Endothelial cell of umbilical vein (primary cell): ENCODE results near the gene SHLD3. TPM values are rescaled to one million over a fixed set of nuclear protein-coding genes. Genes with fewer than 3 reads are reported as not detected.

ENCODE experiments used
- BruUV-seq: library from RNA; stranded (reverse); fragments of 400-500 nt; replicated peaks from 2 replicates; lab custom pipeline; 2021; lab: Mats Ljungman, UMichigan
- CTCF ChIA-PET: fragments of 300-600, 350-600 bp; sonication (Branson Sonifier 250); formaldehyde crosslinking; loops from one replicate; lab custom pipeline; 2021; ENCODE audit warnings: antibody characterized with exemption, inconsistent platforms; lab: Charles Lee
- POLR2A ChIA-PET: fragments of 300-600, 350-600 bp; sonication (Branson Sonifier 250); formaldehyde crosslinking; loops from one replicate; lab custom pipeline; 2021; ENCODE audit warnings: antibody characterized with exemption, inconsistent platforms; lab: Charles Lee
- DNase-seq: peaks from one replicate; pipeline ENCODE4 v3.0.0-alpha.2; 2011; ENCODE audit warnings: low read depth, low spot score
- FAIRE-seq: peaks from 2 replicates; lab custom pipeline; 2011; peaks lifted over from hg19 to GRCh38; lab: Jason Lieb, UNC
- H2AFZ ChIP-seq: 2 replicates; pipeline ENCODE4 v1.6.0; 2012; ENCODE audit warnings: low read depth, low read length, control low read depth, inconsistent platforms
- H3K27ac ChIP-seq: 2 replicates; pipeline ENCODE4 v1.5.1; 2011; ENCODE audit warnings: low read depth, mild to moderate bottlenecking, control low read depth, low read length, moderate library complexity; ENCODE audit not compliant: insufficient read depth
- H3K27me3 ChIP-seq, 2 experiments: 2 replicates each; pipeline versions ENCODE4 v1.6.0 to v1.6.1; 2011; ENCODE audit warnings: low read length in 2 of 2, mixed read lengths in 1 of 2; ENCODE audit not compliant: control insufficient read depth in 2 of 2, insufficient read depth in 2 of 2
- H3K36me3 ChIP-seq, 2 experiments: 2 replicates in 1 of 2; 3 replicates in 1 of 2; pipeline ENCODE4 v1.5.1; 2011; ENCODE audit warnings: low read length in 2 of 2, mild to moderate bottlenecking in 1 of 2, moderate library complexity in 1 of 2; ENCODE audit not compliant: control insufficient read depth in 2 of 2, insufficient read depth in 2 of 2; ENCODE audit errors: extremely low read depth in 1 of 2
- H3K4me1 ChIP-seq: 3 replicates; pipeline ENCODE4 v1.5.1; 2011; ENCODE audit warnings: mild to moderate bottlenecking, low read length; ENCODE audit not compliant: control insufficient read depth, insufficient read depth; ENCODE audit errors: extremely low read depth
- H3K4me2 ChIP-seq: 2 replicates; pipeline ENCODE4 v1.6.1; 2011; ENCODE audit warnings: low read length, control low read depth, mixed read lengths; ENCODE audit not compliant: insufficient read depth
- H3K4me3 ChIP-seq, 3 experiments: fragments of 200-600 bp in 1 of 3; sonication (generic), shearing (Covaris generic) in 1 of 3; replicated peaks in 1 of 3; 2 replicates each; pipeline ENCODE4 v1.5.1; 2011 to 2016; ENCODE audit warnings: control low read depth in 3 of 3, low read length in 3 of 3, mild to moderate bottlenecking in 2 of 3, inconsistent platforms in 1 of 3, low read depth in 1 of 3, moderate library complexity in 1 of 3; ENCODE audit not compliant: insufficient read depth in 1 of 3
- H3K79me2 ChIP-seq: 2 replicates; pipeline ENCODE4 v1.6.0; 2012; ENCODE audit warnings: low read length, inconsistent platforms; ENCODE audit not compliant: control insufficient read depth, insufficient read depth
- H3K9ac ChIP-seq: replicated peaks from 2 replicates; pipeline ENCODE3; 2011; ENCODE audit warnings: low read length, control low read depth; ENCODE audit not compliant: insufficient read depth; ENCODE audit errors: extremely low read depth
- H3K9me1 ChIP-seq: replicated peaks from 3 replicates; pipeline ENCODE4 v1.6.0; 2011; ENCODE audit warnings: mild to moderate bottlenecking, low read length; ENCODE audit not compliant: control insufficient read depth, insufficient read depth; ENCODE audit errors: extremely low read depth
- H3K9me3 ChIP-seq: replicated peaks from 2 replicates; pipeline ENCODE4 v1.5.1; 2012; ENCODE audit warnings: low read length, inconsistent platforms; ENCODE audit not compliant: control insufficient read depth, insufficient read depth
- H4K20me1 ChIP-seq: replicated peaks from 2 replicates; pipeline ENCODE3; 2011; ENCODE audit warnings: mild to moderate bottlenecking, low read length; ENCODE audit not compliant: control insufficient read depth, insufficient read depth; ENCODE audit errors: extremely low read depth
- EZH2 ChIP-seq: IDR thresholded peaks from 2 replicates; pipeline ENCODE4 v1.6.1; 2012; ENCODE audit warnings: borderline replicate concordance, low read depth, mild to moderate bottlenecking, moderate library complexity, low read length, inconsistent platforms; ENCODE audit not compliant: severe bottlenecking
- FOS ChIP-seq: IDR thresholded peaks from 2 replicates; pipeline ENCODE4 v1.6.1; 2011; ENCODE audit warnings: mild to moderate bottlenecking, low read length, moderate library complexity, borderline replicate concordance; ENCODE audit not compliant: insufficient read depth
- GATA2 ChIP-seq: IDR thresholded peaks from 2 replicates; pipeline ENCODE4 v1.7.0; 2011; ENCODE audit warnings: low read depth, mild to moderate bottlenecking, moderate library complexity, mixed read lengths, low read length; ENCODE audit not compliant: insufficient read length, insufficient read depth
- JUN ChIP-seq: IDR thresholded peaks from 2 replicates; pipeline ENCODE4 v1.6.1; 2011; ENCODE audit warnings: borderline replicate concordance, low read depth; ENCODE audit not compliant: insufficient read length, insufficient read depth
- MYC ChIP-seq: IDR thresholded peaks from one replicate; pipeline ENCODE4 v1.6.1; 2011; ENCODE audit warnings: mild to moderate bottlenecking, low read depth, low read length
- POLR2A ChIP-seq: IDR thresholded peaks from 2 replicates; pipeline ENCODE4 v1.6.1; 2012; ENCODE audit warnings: low read depth, mild to moderate bottlenecking, control low read depth, low read length
- POLR2AphosphoS5 ChIP-seq: IDR thresholded peaks from 2 replicates; pipeline ENCODE4 v1.6.1; 2012; ENCODE audit warnings: low read depth, mild to moderate bottlenecking, control low read depth, low read length, moderate library complexity; ENCODE audit not compliant: insufficient read depth
- dilution Hi-C: fragments of 300-500 bp; cut with MboI; formaldehyde crosslinking; loops from one replicate; pipeline ENCODE4 v1.15.0; 2019; ENCODE audit warnings: low sequenced_read_pairs; ENCODE audit not compliant: extremely low pct_ligation_motif_present
- intact Hi-C: fragments of 100-400 bp; cut with micrococcal nuclease; formaldehyde crosslinking; loops from one replicate; pipeline ENCODE4 v1.10.0; 2022
- polyA plus RNA-seq, 4 experiments: library from polyadenylated mRNA; depleted of rRNA in 3 of 4; stranded (reverse) in 3 of 4; unstranded in 1 of 4; fragments of >200 nt; gene quantifications; 2 replicates each; pipeline versions ENCODE4 v1.2.1 to v1.2.3, GENCODE V29; 2011 to 2012; ENCODE audit warnings: missing spikeins in 1 of 4
- total RNA-seq: library from RNA; stranded (reverse); gene quantifications from 2 replicates; pipeline ENCODE4 v1.2.3, GENCODE V29; 2021
- TF ChIP-seq, protein P1 (sequence below): IDR thresholded peaks from 2 replicates; pipeline ENCODE4 v1.6.1; 2011; ENCODE audit not compliant: insufficient read depth, insufficient read length
- TF ChIP-seq, protein P2 (sequence below), 2 donors: IDR thresholded peaks; 1 replicate in 1 of 2; 2 replicates in 1 of 2; pipeline ENCODE4 v1.5.1; 2011; ENCODE audit warnings: low read length in 2 of 2, mild to moderate bottlenecking in 2 of 2, moderate library complexity in 2 of 2, control low read depth in 1 of 2, inconsistent platforms in 1 of 2, low read depth in 1 of 2; ENCODE audit not compliant: insufficient read depth in 1 of 2; ENCODE audit errors: extremely low read depth in 1 of 2

Gene SHLD3
- total and polyA plus RNA-seq, 2 donors (not counting 3 experiments of a cell fraction or from before 2014, with no cell fraction given), result 1.7 to 3.6 TPM

DNA sequence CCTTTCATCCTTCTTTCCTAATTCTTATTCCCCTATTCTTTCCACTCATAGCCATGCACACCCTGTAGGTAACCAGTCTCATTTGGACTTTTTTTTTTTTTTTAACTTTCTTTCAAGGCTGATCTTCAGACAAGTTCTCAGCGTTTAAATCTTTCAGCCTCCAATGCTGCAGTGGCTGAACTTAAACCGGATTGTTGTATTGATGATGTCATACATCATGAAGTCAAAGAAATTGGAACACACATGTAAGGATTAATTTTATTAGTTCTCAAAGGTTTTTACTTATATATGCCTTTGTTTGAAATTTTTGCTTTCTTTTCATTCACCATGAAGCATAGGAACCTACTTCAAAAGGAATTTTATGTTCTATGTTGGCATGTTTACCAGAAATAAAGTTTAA lies 22.1 kb downstream of the SHLD3 start:
- Histone ChIP-seq H3K79me2 (no peaks in the 10 kb centered on the region), H3K9me1 (no peaks in the 10 kb centered on the region), H3K27me3 (no peaks in the 10 kb centered on the region), H3K9me3 (no peaks in the 10 kb centered on the region), H3K4me3 (no peak overlapping the region), H3K36me3 (peaks cover 0 to 2% of the 10 kb centered on the region in 2 experiments), H2AFZ (no peak overlapping the region), H3K9ac (no peak overlapping the region), H3K4me1 (no peaks in the 10 kb centered on the region), H4K20me1 (no peaks in the 10 kb centered on the region), H3K27ac (no peak overlapping the region), H3K4me2 (no peak overlapping the region)
- intact Hi-C loops, result no loop called here
- ChIA-PET CTCF (no interaction called here), POLR2A (no interaction called here)
- TF ChIP-seq JUN (no peak), FOS (no peak), MYC (no peak), EZH2 (no peak), POLR2AphosphoS5 (no peak), POLR2A (no peak), GATA2 (no peak)
- TF ChIP-seq, protein P1, sequence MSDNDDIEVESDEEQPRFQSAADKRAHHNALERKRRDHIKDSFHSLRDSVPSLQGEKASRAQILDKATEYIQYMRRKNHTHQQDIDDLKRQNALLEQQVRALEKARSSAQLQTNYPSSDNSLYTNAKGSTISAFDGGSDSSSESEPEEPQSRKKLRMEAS, result no peak
- TF ChIP-seq, protein P2, sequence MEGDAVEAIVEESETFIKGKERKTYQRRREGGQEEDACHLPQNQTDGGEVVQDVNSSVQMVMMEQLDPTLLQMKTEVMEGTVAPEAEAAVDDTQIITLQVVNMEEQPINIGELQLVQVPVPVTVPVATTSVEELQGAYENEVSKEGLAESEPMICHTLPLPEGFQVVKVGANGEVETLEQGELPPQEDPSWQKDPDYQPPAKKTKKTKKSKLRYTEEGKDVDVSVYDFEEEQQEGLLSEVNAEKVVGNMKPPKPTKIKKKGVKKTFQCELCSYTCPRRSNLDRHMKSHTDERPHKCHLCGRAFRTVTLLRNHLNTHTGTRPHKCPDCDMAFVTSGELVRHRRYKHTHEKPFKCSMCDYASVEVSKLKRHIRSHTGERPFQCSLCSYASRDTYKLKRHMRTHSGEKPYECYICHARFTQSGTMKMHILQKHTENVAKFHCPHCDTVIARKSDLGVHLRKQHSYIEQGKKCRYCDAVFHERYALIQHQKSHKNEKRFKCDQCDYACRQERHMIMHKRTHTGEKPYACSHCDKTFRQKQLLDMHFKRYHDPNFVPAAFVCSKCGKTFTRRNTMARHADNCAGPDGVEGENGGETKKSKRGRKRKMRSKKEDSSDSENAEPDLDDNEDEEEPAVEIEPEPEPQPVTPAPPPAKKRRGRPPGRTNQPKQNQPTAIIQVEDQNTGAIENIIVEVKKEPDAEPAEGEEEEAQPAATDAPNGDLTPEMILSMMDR (IDR thresholded peaks at IDR 0.05; ENCODE audit: extremely low read depth in 1 of 2, insufficient read depth in 1 of 2, low read depth in 1 of 2, low read length in 2 of 2), result no peak
- BruUV-seq, result no TSS peak
- DNase-seq (no peak), FAIRE-seq (no peak)
- dilution Hi-C loops, result no loop called here
